GM18907 (cell line): ENCODE data around the gene OR4E2.
"Not testable (repeated sequence)": the region's sequence is repeated elsewhere in the genome, so short reads cannot be mapped to it uniquely, and the experiment has no call there.

ENCODE experiments used
- ATAC-seq: cut with Tn5 transposase; IDR thresholded peaks from one replicate; pipeline ENCODE4 v1.9.1; 2021; ENCODE audit warnings: mild to moderate bottlenecking, moderate library complexity; ENCODE audit not compliant: unreplicated experiment

OR4E2 gene

GRCh38 chr14:21653331-21653885 lies at the start of gene OR4E2:
OR4E2 (plus strand) TSS chr14:21653835; CDS start chr14:21665083, 11,248 bp downstream.
- no peak for ATAC-seq

DNA sequence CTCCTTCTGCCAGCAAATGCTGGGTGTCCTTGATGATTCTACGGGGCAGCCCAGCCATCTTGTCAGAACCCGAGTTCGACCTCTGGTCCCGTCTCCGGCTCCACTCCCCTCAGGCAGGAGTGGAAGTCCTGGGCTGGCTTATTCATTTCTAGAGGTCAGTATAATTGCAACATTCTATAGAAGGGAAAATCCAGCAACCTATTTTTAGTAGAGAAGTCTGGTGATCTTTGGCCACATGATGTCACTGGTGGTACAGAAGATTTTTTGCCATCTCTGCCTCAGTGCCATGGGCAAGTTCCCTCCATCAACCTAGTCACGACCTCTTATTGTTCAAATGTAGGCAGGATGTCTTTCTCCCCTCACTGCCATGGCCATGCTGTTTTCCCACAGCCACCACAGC lies 41.3 kb upstream of the OR4E2 start:
- ATAC-seq: no peak

DNA sequence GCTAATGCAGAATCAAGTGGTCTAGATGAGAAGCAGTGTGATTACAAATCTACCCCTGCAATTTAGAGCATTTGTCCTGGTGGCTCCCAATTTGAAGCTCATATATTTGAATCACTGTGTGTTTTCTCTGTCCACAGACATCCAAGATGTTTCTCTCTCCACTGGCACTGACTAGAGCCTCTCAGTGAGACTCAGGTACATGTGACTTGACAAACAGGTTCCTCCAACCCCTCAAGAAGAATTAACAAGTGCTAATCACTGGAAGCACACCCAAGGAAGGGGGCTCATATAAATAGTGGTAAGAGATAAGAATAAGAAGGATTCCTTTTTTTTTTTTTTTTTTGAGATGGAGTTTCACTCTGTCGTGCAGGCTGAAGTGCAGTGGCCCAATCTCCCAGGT lies 39.4 kb upstream of the OR4E2 start:
- no peak for ATAC-seq

DNA sequence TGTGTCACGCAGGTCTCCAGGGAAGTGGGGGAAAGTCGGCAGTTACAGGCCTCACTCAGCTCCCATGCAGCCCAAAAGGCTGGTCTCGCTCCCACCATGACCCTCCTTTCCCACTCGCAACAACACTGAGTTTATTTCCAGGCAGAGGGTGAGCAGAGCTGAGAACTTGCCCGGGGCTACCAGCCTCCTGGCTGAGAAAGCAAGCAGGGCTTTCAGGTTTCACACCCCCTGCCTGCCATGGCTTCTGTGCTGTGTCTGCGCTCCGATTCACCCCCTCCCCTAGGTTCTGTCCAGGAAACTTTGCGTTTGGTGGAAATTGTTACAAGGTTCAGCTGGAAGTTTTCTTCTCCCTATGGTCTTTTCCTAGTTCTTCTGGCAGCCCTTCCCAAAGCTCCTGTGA lies 36.0 kb upstream of the OR4E2 start:
- no peak for ATAC-seq

- no peak for ATAC-seq
Observed at GRCh38 chr14:21626491-21627230, 27.0 kb upstream of the OR4E2 start.

- ATAC-seq: not testable (repeated sequence)
Observed at GRCh38 chr14:21630503-21630902, 23.1 kb upstream of the OR4E2 start.

DNA sequence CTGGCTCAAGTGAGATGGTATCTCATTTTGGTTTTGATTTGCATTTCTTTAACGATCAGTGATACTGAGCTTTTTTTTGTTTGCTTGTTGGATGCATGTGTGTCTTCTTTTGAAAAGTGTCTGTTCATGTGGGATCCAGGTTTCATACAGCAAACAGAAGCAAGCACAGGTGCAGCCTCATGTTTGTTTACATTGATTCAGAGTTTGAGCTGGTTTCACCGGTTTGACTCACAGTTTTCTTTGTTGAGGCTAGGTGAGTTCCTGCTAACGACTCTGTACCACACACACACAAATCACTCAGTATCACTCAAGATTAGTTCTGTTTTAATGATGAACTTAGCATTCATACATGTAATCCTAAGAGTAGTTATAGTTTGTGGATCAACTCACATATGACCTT lies 22.6 kb upstream of the OR4E2 start:
- ATAC-seq: no peak

DNA sequence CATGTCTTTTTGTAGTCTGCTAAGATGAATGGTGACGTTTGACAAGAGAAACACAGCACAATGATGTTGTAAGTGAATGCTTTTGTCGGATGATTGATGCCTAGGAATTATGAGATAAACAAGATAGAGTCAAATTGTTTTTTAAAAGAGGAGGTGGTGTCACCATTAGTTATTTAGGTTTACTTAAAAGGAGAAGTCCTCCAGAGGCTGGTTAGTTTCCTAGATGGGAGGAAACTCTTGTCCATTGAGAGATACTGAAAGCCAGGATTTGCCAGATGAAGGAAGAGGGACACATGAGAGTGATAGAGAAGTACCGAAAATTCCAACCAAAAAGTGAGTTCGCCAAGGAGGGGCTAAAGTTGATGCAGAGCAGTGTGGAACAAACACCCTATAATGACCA lies 18.8 kb upstream of the OR4E2 start, which contains the start of gene OR10G2:
OR10G2 (minus strand) TSS at position 101 of the 400 bp plus-strand sequence; CDS start at position 3, 98 bp downstream.
- ATAC-seq: no peak

DNA sequence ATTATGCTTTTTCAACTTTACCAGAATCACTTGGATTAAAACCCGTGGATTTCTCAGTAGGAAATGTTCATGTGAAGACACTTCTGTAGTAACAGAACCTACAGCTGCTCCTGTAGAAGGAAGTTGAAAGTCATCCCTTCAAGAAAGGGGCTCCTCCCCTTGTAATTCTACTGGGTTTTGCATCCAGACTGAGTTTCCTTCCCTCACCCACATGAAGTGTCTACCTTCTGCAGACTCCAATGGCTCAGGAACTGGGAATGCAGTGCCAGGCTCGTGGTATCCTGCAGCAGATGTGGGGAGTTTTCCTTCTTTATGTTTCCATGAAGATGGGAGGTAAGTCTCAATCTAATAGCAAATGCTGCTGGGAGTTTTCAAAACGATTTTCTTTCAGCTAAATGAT lies 11.0 kb upstream of the OR4E2 start:
- no peak for ATAC-seq

GRCh38 chr14:21643407-21643806 lies 10.2 kb upstream of the OR4E2 start:
- no peak for ATAC-seq

- ATAC-seq: no peak
Observed at GRCh38 chr14:21647380-21647779, 6.3 kb upstream of the OR4E2 start.

DNA sequence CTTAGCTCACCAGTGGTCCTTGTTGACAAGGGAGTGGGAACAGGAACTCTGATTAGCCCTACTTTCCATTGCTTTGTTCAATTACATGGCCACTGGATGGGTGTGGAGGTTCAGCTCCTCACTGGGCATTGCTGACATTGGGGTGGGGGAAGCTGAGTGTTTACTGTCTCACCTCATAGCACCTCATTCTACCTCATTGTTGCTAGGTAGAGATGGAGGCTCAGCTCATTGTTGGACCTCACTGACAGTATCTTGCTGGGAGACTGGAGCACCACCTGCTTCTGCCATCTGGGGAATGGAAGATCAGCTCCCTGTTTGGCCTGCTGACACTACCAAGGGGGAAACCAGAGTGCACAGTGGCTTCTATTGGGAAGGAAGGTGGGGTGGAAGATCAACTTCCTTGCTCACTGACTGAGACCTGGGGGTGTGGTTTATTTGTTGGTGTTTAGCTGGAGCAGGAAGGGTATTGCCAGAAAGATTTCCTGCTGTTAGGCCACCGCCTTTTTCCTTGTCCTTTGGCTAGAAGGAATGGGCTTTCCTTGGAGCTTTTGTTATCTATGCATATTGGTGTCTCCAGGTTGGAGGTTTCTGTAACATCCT lies 1.3 kb upstream of the OR4E2 start:
- no peak for ATAC-seq

- no peak for ATAC-seq
Observed at GRCh38 chr14:21654215-21654614, 580 bp downstream of the OR4E2 start.

DNA sequence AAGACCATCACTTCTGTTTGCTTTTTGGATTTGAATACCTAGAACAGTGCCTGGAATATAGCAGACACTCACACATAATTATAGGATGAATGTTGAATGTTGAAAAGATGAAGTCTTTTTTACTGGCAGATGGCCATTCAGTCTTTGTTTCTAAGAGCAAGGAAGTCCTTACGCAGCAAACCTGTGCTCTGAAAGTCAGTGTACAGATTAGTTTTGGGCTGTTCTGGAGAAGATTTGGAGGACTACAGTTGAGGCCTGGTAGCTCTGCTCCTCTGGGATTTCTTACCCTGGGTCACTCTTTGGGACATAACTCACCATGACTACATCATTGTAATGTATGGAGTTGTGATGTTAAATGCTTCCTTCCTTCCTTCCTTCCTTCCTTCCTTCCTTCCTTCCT lies 3.3 kb downstream of the OR4E2 start:
- ATAC-seq: no peak

DNA sequence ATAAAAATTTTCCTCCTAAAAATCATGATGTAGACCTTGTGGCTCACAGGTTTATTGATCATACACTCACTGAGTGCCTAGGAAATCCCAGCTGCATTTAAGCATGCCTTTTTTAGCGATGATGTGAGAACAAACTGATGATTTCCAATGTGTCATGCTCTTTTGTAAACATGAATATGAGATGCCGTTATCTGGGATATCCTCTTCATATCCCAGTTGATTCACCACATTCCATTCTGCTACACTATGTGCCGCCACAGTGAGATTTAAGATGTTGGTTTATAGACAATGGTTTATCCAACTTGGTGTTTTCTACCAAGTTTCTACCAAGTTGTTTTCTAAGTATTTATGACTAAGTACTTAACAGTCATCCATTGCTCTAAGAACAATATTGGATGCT lies 14.7 kb downstream of the OR4E2 start:
- no peak for ATAC-seq

DNA sequence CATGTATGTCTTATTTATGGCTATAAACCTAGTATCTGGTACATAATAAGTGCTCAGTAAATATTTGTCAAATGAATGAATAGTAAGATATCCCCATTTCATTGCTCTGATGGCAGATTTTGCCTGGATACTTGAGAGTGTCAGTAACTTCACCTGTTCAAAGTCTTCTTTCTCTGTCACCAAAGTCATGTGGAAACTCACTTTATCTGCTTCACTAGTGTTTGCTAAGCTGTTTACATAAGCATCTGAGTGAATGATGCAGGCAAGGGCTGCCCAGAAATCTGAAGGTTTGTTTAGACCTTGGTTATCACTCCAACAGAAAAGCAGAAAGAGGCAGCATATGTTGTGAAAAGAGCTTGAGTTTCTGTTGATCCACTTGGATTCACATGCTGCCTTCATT lies 15.6 kb downstream of the OR4E2 start:
- ATAC-seq: no peak

DNA sequence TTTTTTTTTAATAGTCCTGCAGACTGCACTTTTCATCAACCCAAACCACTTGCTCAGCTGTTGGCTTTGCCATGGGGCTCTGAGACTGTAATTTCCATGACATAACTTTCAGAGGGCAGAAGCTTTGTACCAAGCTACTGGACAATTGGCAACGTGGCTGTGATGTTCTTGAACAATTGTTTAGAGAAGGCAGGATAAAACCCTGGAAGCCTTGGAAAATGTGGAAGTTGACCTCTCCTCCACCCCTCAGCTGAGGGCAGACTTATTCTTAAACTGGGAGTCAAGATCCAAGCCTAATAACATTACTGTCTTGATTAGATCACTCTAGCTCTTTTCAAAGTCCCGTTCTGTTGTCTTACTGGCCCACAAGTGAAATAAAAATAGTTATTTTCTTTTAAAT lies 17.7 kb downstream of the OR4E2 start:
- ATAC-seq: no peak

DNA sequence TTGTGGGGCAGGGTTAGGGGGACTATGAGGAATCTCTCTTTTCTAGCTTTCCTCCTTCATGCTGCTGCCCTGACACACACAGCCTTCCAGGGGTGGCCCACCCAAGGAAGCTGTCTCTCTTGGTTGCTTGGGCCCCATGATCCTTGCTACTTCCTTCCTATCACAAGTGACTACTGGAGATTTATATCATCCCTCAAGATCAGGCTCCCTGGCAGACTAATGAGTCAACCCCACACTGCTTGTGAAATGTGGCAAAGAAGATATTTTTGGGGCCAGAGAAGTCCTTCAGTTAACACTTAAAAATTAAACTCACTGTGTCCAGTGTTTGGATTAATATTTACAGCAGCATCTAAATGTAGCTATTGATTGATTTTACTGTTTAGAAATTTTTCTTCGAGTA lies 18.5 kb downstream of the OR4E2 start:
- ATAC-seq: no peak

DNA sequence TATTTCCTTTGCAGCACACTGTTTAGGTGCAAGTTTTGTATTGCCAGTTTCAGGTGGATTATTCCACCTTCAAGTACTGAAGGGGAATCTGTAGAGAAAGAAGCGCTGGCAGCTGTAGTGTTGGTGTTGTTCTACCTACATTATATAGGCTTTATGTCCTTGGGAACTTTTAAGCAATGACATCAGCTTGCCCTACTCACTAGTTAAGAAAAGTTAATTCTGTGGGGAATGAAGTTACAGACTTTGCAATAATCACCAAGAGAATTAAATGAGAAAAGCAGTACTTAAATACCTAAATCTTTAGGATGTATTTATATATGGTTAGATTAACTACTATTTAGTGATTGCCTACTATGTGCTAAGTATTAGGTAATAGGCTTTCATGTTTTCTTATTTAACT lies 20.1 kb downstream of the OR4E2 start, which contains the start of gene OR4E1:
OR4E1 (minus strand) TSS at position 101 of the 400 bp plus-strand sequence. CDS start 2,883 bp downstream, outside the sequence.
- no peak for ATAC-seq

GRCh38 chr14:21675566-21675965 lies 21.9 kb downstream of the OR4E2 start:
- ATAC-seq: no peak

DNA sequence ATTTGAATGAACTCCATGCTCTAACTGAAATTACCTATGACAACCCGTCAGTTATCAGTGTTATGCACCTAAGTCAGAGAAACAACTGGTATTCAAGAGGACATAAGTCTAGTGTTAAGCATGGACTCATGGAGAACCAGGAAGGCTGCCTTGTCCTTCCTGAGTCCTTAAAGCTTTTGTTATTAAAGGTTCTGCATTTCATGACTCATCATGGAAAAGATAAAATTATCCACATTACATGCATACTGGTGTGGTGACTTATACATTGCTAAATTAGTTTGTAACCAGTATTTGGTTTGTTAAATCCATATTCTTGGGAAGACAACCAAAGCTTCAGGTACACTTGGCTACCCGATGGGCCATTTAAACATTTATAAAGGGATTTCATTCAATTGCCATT lies 26.4 kb downstream of the OR4E2 start:
- ATAC-seq: no peak

DNA sequence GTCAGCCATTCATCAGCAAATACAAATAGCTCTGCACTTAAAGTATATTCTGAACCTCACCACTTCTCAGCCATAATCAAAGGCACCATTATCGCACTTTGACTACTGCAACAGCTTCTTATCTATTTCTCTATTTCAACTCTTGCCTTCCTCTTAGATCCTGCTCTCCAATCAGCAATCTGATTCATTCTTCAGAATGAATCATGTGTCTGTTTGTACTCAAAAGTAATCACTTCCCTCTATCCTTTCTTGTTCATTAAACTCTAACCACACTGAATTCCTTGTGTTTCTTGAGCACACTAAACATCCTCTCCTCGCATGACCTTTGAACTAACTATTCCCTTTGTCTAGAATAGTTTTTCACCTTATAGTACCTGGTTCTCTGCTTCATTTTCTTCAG lies 32.8 kb downstream of the OR4E2 start:
- ATAC-seq: no peak
